Mammary epithelial cell (primary cell): ENCODE measurements around the gene ORC1.

Experiments used
- CTCF ChIP-seq, 2 donors: IDR thresholded peaks in 1 of 2; conservative IDR thresholded peaks in 1 of 2; 2 replicates each; pipeline ENCODE4 v1.5.1; 2011 to 2012; ENCODE audit warnings: inconsistent platforms in 2 of 2, low read length in 2 of 2, mild to moderate bottlenecking in 2 of 2, control low read depth in 1 of 2, low read depth in 1 of 2; ENCODE audit not compliant: insufficient read depth in 1 of 2; ENCODE audit errors: extremely low read depth in 1 of 2
- EZH2 ChIP-seq: IDR thresholded peaks from 2 replicates; pipeline ENCODE4 v1.6.1; 2012; ENCODE audit warnings: low read length, inconsistent platforms, borderline replicate concordance

GRCh38 chr1:52334906-52335528 lies 69.2 kb downstream of the ORC1 start:
- TF ChIP-seq EZH2 (no peak), CTCF (conservative IDR thresholded peaks at IDR 0.05 in 1 of 2, IDR thresholded peaks at IDR 0.05 in 1 of 2; ENCODE audit: extremely low read depth in 1 of 2, insufficient read depth in 1 of 2, low read depth in 1 of 2, low read length in 2 of 2) (no peak)
